HEK293T (cell line): Measurements from ENCODE around the gene MAP3K5.
"Not testable (repeated sequence)": the region's sequence is repeated elsewhere in the genome, so short reads cannot be mapped to it uniquely, and the experiment has no call there.

Experiments
- CTCF ChIA-PET: fragments of 350-600 bp; formaldehyde crosslinking; extraction: SDS; loops from one replicate; lab custom pipeline; 2021; ENCODE audit warnings: antibody characterized with exemption, inconsistent platforms; lab: Yijun Ruan, JAX
- POLR2A ChIA-PET: fragments of 350-600 bp; formaldehyde crosslinking; extraction: SDS; loops from one replicate; lab custom pipeline; 2020; ENCODE audit warnings: antibody characterized with exemption, inconsistent platforms; lab: Yijun Ruan, JAX
- DNase-seq: peaks from one replicate; pipeline ENCODE4 v3.0.0; 2012; ENCODE audit warnings: mixed read lengths; ENCODE audit errors: extremely low spot score
- ARNT ChIP-seq: fragments of 450-650 bp; IDR thresholded peaks from 2 replicates; pipeline ENCODE4 v1.6.1; 2017; ENCODE audit warnings: mild to moderate bottlenecking
- BHLHE40 ChIP-seq: fragments of 450-650 bp; IDR thresholded peaks from 2 replicates; pipeline ENCODE4 v1.6.1; 2016; ENCODE audit warnings: mild to moderate bottlenecking, moderate library complexity, borderline replicate concordance
- CTBP1 ChIP-seq: fragments of 450-650 bp; IDR thresholded peaks from 2 replicates; pipeline ENCODE4 v1.6.1; 2016; ENCODE audit warnings: borderline replicate concordance
- ELF4 ChIP-seq: fragments of 450-650 bp; IDR thresholded peaks from 2 replicates; pipeline ENCODE4 v1.6.1; 2017; ENCODE audit warnings: antibody characterized with exemption
- FOXA1 ChIP-seq: fragments of 450-650 bp; IDR thresholded peaks from 2 replicates; pipeline ENCODE4 v1.6.1; 2016; ENCODE audit warnings: mild to moderate bottlenecking
- FOXK2 ChIP-seq: fragments of 450-650 bp; IDR thresholded peaks from 2 replicates; pipeline ENCODE4 v1.6.1; 2016; ENCODE audit warnings: mild to moderate bottlenecking
- FOXM1 ChIP-seq: fragments of 450-650 bp; IDR thresholded peaks from 2 replicates; pipeline ENCODE4 v1.6.1; 2017; ENCODE audit warnings: mild to moderate bottlenecking, borderline replicate concordance
- HDGF ChIP-seq: fragments of 450-650 bp; IDR thresholded peaks from 2 replicates; pipeline ENCODE4 v1.6.1; 2017; ENCODE audit warnings: antibody characterized with exemption, borderline replicate concordance
- L3MBTL2 ChIP-seq: fragments of 450-650 bp; conservative IDR thresholded peaks from 2 replicates; pipeline ENCODE4 v1.6.1; 2016; ENCODE audit warnings: mild to moderate bottlenecking
- LEF1 ChIP-seq: fragments of 450-650 bp; IDR thresholded peaks from 2 replicates; pipeline ENCODE4 v1.6.1; 2017; ENCODE audit warnings: mild to moderate bottlenecking, borderline replicate concordance
- NFRKB ChIP-seq: fragments of 450-650 bp; IDR thresholded peaks from 2 replicates; pipeline ENCODE4 v1.6.1; 2016; ENCODE audit warnings: mild to moderate bottlenecking, moderate library complexity
- SP1 ChIP-seq: fragments of 450-650 bp; IDR thresholded peaks from 2 replicates; pipeline ENCODE4 v1.6.1; 2017
- SUZ12 ChIP-seq: fragments of 450-650 bp; IDR thresholded peaks from 2 replicates; pipeline ENCODE4 v1.6.1; 2016; ENCODE audit warnings: mild to moderate bottlenecking
- TARDBP ChIP-seq: fragments of 450-650 bp; IDR thresholded peaks from 2 replicates; pipeline ENCODE4 v1.6.1; 2016
- ZNF384 ChIP-seq: fragments of 450-650 bp; IDR thresholded peaks from 2 replicates; pipeline ENCODE4 v1.6.1; 2016
- TF ChIP-seq, protein P1 (sequence below): fragments of 450-650 bp; IDR thresholded peaks from 2 replicates; pipeline ENCODE4 v1.6.1; 2016

MAP3K5 gene

GRCh38 chr6:136719280-136720044 lies 72.8 kb downstream of the MAP3K5 start:
- CTCF ChIA-PET, result interaction anchor here (0.7 to 1.4 kb wide), 2 partner anchors 73 to 138 kb away, joined by 3 to 5 read pairs; partner anchors contain the start of gene MAP3K5
- POLR2A ChIA-PET, result interaction anchor here (1.2 kb wide), 1 partner anchor 9 kb away, joined by 3 read pairs; no protein-coding TSS in a partner anchor
- TF ChIP-seq ELF4, result no peak
- TF ChIP-seq, protein P1, sequence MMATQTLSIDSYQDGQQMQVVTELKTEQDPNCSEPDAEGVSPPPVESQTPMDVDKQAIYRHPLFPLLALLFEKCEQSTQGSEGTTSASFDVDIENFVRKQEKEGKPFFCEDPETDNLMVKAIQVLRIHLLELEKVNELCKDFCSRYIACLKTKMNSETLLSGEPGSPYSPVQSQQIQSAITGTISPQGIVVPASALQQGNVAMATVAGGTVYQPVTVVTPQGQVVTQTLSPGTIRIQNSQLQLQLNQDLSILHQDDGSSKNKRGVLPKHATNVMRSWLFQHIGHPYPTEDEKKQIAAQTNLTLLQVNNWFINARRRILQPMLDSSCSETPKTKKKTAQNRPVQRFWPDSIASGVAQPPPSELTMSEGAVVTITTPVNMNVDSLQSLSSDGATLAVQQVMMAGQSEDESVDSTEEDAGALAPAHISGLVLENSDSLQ, result peak; percentile 54
- DNase-seq, result no peak

DNA sequence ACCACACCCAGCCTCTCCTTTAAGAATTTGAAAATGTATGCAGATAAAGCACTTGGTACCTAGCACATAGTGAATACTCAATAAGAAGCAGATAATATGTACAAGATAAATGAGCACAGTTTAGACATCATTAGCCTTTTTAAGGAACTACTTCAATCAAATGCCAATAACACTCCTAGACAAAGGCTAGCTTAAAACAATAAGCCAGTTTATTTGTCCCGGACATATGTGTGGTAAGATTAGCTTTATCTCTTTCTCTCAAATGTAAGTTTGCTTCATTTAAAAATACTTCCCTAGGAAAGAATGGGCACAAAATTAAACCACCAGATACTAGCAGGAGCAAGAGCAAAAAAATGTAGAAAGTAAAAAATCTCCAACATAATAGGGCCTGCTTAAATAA lies 73.8 kb downstream of the MAP3K5 start:
- POLR2A ChIA-PET, result no interaction called here
- TF ChIP-seq ZNF384 (no peak), FOXK2 (no peak), CTBP1 (no peak), L3MBTL2 (no peak)
- TF ChIP-seq, protein P1, result no peak
- DNase-seq, result no peak
- CTCF ChIA-PET, result interaction anchor here (0.7 to 1.4 kb wide), 4 partner anchors 74 to 448 kb away, joined by 3 to 5 read pairs (median 3); partner anchors contain the start of gene MAP3K5

- no peak for DNase-seq
- TF ChIP-seq, protein P1, result no peak
- TF ChIP-seq ZNF384 (no peak), SP1 (no peak), ELF4 (no peak), LEF1 (no peak), FOXK2 (no peak), NFRKB (no peak), HDGF (no peak), FOXM1 (no peak), TARDBP (no peak), SUZ12 (no peak), ARNT (no peak), L3MBTL2 (no peak), CTBP1 (no peak), FOXA1 (no peak), BHLHE40 (no peak)
- POLR2A ChIA-PET, result no interaction called here
- CTCF ChIA-PET, result interaction anchor here (0.6 to 1.0 kb wide), 3 partner anchors 25 to 295 kb away, joined by 3 to 7 read pairs (median 3); partner anchors contain the start of gene MAP3K5
Observed at GRCh38 chr6:136717716-136717990, 74.6 kb downstream of the MAP3K5 start.

- CTCF ChIA-PET, result interaction anchor here (0.6 to 1.0 kb wide), 4 partner anchors 12 to 296 kb away, joined by 3 to 7 read pairs (median 3); partner anchors contain the start of gene MAP3K5
- DNase-seq, result no peak
- POLR2A ChIA-PET, result no interaction called here
- TF ChIP-seq FOXM1, result no peak
- no peak for TF ChIP-seq ELF4
- no peak for TF ChIP-seq BHLHE40
Observed at GRCh38 chr6:136716917-136717715, 75.2 kb downstream of the MAP3K5 start.

DNA sequence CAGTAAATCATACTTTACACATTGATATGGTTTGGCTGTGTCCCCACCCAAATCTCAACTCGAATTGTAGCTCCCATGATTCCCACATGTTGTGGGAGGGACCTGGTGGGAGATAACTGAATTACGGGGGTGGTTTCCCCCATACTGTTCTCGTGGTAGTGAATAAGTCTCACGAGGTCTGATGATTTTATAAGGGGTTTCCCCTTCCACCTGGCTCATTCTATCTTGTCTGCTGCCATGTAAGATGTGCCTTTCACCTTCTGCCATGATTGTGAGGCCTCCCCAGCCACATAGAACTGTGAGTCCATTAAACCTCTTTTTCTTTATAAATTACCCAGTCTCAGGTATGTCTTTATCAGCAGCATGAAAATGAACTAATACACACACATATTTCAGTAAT lies 79.6 kb downstream of the MAP3K5 start:
- CTCF ChIA-PET, DNase-seq, POLR2A ChIA-PET: not testable (repeated sequence)

- POLR2A ChIA-PET, result no interaction called here
Observed at GRCh38 chr6:136711644-136712043, 80.6 kb downstream of the MAP3K5 start.

More at GRCh38 chr6:136711644-136712043, 80.6 kb downstream of the MAP3K5 start:
- TF ChIP-seq FOXM1, result no peak
- no peak for TF ChIP-seq NFRKB
- no peak for TF ChIP-seq SUZ12
- TF ChIP-seq TARDBP, result no peak
- TF ChIP-seq SP1, result no peak
- TF ChIP-seq CTBP1, result no peak
- no peak for TF ChIP-seq LEF1
- no peak for TF ChIP-seq ELF4
- no peak for TF ChIP-seq FOXK2
- no peak for TF ChIP-seq L3MBTL2
- TF ChIP-seq HDGF, result no peak
- TF ChIP-seq ARNT, result no peak
- TF ChIP-seq BHLHE40, result no peak
- TF ChIP-seq ZNF384, result no peak
- no peak for TF ChIP-seq FOXA1
- TF ChIP-seq, protein P1, result no peak
- no peak for DNase-seq
- CTCF ChIA-PET, result no interaction called here
